Upper lobe of right lung (tissue), 1 donor: ENCODE data around the gene ANKS4B. TPM values are rescaled to one million over a fixed set of nuclear protein-coding genes. Genes with fewer than 3 reads are reported as not detected.
A peak's percentile ranks its signal among the peaks of the same experiment; 100 is the strongest.

Experiments used
- ATAC-seq: fragments of 200-7000 bp; cut with Tn5 transposase; one replicate; pipeline ENCODE4 v1.9.1; 2020; ENCODE audit warnings: mild to moderate bottlenecking, moderate library complexity
- DNase-seq: peaks from one replicate; pipeline ENCODE4 v3.0.0-alpha.2; 2020
- H3K27ac ChIP-seq: fragments of 200-600 bp; one replicate; pipeline ENCODE4 v1.8.0; 2022
- H3K27me3 ChIP-seq: fragments of 200-600 bp; one replicate; pipeline ENCODE4 v1.8.0; 2022; ENCODE audit warnings: mild to moderate bottlenecking
- H3K36me3 ChIP-seq: fragments of 200-600 bp; one replicate; pipeline ENCODE4 v1.8.0; 2022
- H3K4me1 ChIP-seq: fragments of 200-600 bp; one replicate; pipeline ENCODE4 v1.8.0; 2022
- H3K4me3 ChIP-seq: fragments of 200-600 bp; one replicate; pipeline ENCODE4 v1.8.0; 2022; ENCODE audit warnings: mild to moderate bottlenecking
- H3K9me3 ChIP-seq: fragments of 200-600 bp; one replicate; pipeline ENCODE4 v1.8.0; 2022
- CTCF ChIP-seq: fragments of 200-600 bp; IDR thresholded peaks from one replicate; pipeline ENCODE4 v1.8.0; 2022; ENCODE audit warnings: antibody characterized with exemption
- intact Hi-C: fragments of 100-400 bp; cut with DNase I; formaldehyde crosslinking; loops from one replicate; pipeline ENCODE4 v1.11.0; 2022
- total RNA-seq: library from RNA; stranded (reverse); fragmentation: NEBNext Ultra II Directional; extraction: Animal tissue kit (Norgen Biotek cat#: 25700); gene quantifications from one replicate; pipeline ENCODE4 v1.2.1, GENCODE V29; 2021
- donor health status: DM: no; HTN: yes; CAD: no; lungs with severe emphysema.

ANKS4B gene
- total RNA-seq, 1 donor from 2014 or later: not detected

GRCh38 chr16:21227866-21228265 lies 5.6 kb upstream of the ANKS4B start:
- no peak for TF ChIP-seq CTCF
- ATAC-seq: no peak
- H3K4me3 ChIP-seq: no peak overlapping the region
- no peaks in the 10 kb centered on the region for H3K9me3 ChIP-seq
- H3K4me1 ChIP-seq: no peaks in the 10 kb centered on the region
- H3K27ac ChIP-seq: no peak overlapping the region
- no peaks in the 10 kb centered on the region for H3K36me3 ChIP-seq
- intact Hi-C loops: no loop called here
- no peak for DNase-seq
- peaks cover 8% of the 10 kb centered on the region for H3K27me3 ChIP-seq

GRCh38 chr16:21228361-21228872 lies 5.1 kb upstream of the ANKS4B start:
- peaks cover 8% of the 10 kb centered on the region for H3K27me3 ChIP-seq
- no peaks in the 10 kb centered on the region for H3K36me3 ChIP-seq
- H3K27ac ChIP-seq: no peak overlapping the region
- no peak for TF ChIP-seq CTCF
- intact Hi-C loops: no loop called here
- DNase-seq (no peak), ATAC-seq (peak; percentile 53)
- no peaks in the 10 kb centered on the region for H3K4me1 ChIP-seq
- H3K9me3 ChIP-seq: no peaks in the 10 kb centered on the region
- H3K4me3 ChIP-seq: no peak overlapping the region

- Histone ChIP-seq H3K4me1 (no peaks in the 10 kb centered on the region), H3K27ac (no peak overlapping the region)
Observed at GRCh38 chr16:21233045-21233520, 416 bp upstream of the ANKS4B start.

GRCh38 chr16:21235199-21235585 lies 1.7 kb downstream of the ANKS4B start:
- Histone ChIP-seq H3K9me3 (no peaks in the 10 kb centered on the region), H3K27ac (no peak overlapping the region), H3K4me3 (no peak overlapping the region), H3K27me3 (peaks cover 7% of the 10 kb centered on the region), H3K4me1 (no peaks in the 10 kb centered on the region), H3K36me3 (no peaks in the 10 kb centered on the region)
- no peak for ATAC-seq
- no peak for TF ChIP-seq CTCF
- intact Hi-C loops: no loop called here
- no peak for DNase-seq

More at GRCh38 chr16:21233045-21233520, 416 bp upstream of the ANKS4B start:
- Histone ChIP-seq H3K4me3 (no peak overlapping the region), H3K27me3 (peaks cover 8% of the 10 kb centered on the region), H3K36me3 (no peaks in the 10 kb centered on the region), H3K9me3 (no peaks in the 10 kb centered on the region)
- TF ChIP-seq CTCF: no peak
- DNase-seq (no peak), ATAC-seq (no peak)
- intact Hi-C loops: no loop called here

GRCh38 chr16:21236831-21237230 lies 3.3 kb downstream of the ANKS4B start:
- DNase-seq (no peak), ATAC-seq (no peak)
- Histone ChIP-seq H3K36me3 (no peaks in the 10 kb centered on the region), H3K4me1 (no peaks in the 10 kb centered on the region), H3K27ac (no peak overlapping the region), H3K9me3 (no peaks in the 10 kb centered on the region), H3K27me3 (no peaks in the 10 kb centered on the region), H3K4me3 (no peak overlapping the region)
- intact Hi-C loops: no loop called here
- TF ChIP-seq CTCF: no peak

- DNase-seq (no peak), ATAC-seq (no peak)
- intact Hi-C loops: no loop called here
- TF ChIP-seq CTCF: no peak
- H3K27ac ChIP-seq: no peak overlapping the region
- no peaks in the 10 kb centered on the region for H3K9me3 ChIP-seq
- no peaks in the 10 kb centered on the region for H3K4me1 ChIP-seq
- no peak overlapping the region for H3K4me3 ChIP-seq
- no peaks in the 10 kb centered on the region for H3K27me3 ChIP-seq
- no peaks in the 10 kb centered on the region for H3K36me3 ChIP-seq
Observed at GRCh38 chr16:21239646-21240045, 6.1 kb downstream of the ANKS4B start.
